Tongue (tissue), 2 donors: Measurements from ENCODE around the gene SLC6A15. TPM values are rescaled to one million over a fixed set of nuclear protein-coding genes. Genes with fewer than 3 reads are reported as not detected.

ENCODE experiments used
- DNase-seq: peaks from one replicate; pipeline ENCODE4 v3.0.0-alpha.2; 2015
- total RNA-seq: library from RNA; depleted of rRNA; stranded (reverse); fragments of >200 nt; gene quantifications from one replicate; pipeline ENCODE4 v1.2.3, GENCODE V29; 2014

The SLC6A15 gene
- 7.9 TPM for total RNA-seq

DNA sequence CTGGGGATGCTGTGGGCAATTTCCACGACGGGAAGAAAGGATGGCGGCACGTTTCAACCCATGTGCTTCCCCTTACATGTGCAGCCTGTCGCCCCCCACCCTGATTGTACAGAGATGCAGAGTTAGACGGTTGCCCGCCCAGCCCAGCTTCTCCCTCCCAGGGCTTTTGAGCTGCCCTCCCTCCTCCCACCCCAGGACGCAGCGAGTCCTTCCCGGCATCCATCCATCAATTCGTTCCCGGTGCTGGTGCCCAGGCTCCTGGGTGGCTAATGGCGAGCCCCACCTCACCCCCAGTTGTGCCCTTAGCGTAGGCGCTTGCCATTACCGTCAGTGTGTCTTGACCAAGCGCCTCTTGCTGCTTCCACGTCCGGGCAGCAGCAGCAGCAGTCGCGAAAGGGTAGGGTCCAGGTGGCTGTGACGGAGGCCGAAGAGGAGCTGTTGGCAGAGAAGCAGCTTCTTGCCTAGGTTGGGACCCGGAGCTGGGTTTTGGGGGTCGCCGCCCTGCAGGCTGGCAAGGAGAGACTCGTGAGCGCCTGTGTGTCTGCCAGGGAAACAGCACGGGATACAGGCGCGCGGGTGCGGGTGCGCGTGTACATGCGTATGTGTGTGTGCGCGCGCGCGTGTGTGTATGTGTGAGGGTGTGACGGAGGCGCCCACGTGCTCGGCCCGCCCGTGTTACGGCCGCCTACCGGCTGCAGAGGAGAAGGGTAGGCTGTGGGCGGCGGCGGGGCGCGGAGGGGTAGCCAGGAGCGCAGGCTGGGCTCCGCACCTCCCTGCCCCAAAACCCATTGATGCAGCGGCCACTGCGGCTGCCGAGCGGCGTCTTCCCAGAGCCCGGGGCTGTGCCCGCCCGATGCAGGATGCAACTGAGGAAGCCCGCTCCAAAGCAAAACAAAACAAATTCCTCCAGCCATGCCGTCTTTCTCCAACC is at the start of gene SLC6A15:
Gene SLC6A15 (minus strand): TSS at position 602 of the 931 bp plus-strand sequence. CDS start 20,679 bp downstream, outside the sequence.
- peak; percentile 88 for DNase-seq

DNA sequence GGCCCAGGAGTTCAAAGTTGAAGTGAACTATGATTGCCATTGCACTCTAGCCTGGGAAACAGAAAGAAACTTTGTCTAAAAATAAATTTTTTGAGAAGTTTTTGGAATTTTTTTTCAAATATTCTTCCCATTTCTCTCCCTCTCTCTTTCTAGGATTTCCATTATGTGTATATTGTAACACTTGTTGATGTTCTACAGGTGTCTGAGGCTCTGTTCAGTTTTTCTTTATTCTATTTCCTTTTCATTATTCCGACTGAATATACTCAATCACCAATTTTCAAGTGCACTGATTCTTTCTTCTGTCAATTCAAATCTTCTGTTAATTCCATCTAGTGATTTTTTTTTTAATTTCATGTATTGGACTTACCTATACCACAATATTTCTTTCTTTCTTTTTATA is 48.3 kb upstream of the SLC6A15 start:
- DNase-seq: no peak

DNA sequence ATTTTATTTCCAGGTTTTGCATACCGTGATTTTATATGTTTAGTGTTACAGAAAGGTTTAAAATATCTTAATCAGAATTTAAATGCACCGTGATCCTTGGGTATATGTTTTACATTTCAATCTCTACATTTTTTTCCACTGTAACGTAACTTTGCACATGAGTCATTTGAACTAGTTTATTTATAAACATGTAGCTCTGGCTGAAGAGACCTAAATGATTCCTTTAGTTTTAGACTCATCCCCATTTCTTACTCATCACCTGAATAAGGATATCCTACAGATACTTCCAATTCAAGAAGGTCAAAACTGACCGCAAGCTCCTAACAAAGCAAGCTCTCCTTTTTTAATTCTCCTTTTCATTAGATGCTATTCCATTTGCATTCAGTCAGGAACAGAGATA is 42.7 kb upstream of the SLC6A15 start:
- no peak for DNase-seq

GRCh38 chr12:84954415-84954814 is 41.8 kb upstream of the SLC6A15 start:
- DNase-seq: no peak

DNA sequence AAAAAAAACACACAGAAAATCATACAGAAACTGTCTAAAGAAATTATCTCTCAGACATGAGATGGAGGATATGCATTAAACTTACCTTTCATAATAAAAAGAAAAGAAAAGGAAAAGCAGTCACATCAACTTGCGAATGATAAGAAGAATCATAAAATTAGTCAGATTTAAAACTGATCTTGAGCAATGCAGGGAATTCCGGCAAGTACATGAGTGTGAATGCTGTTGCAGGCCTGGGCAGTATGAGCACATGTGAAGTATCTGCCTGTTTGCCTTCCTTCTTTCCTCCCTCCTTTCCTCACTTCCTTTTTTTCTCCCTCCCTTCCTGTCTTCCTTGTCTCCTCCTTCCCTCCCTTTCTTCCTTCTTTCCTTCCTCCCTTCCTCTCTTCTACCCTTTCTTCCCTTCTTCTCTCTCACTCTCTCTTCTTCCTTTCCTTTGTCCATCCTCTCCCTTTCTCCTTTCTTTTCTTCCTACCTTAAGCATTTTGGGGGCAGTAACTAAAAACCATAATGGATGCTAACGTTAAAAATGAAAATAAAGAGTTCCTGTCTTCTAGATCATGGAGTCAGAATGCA is 38.5 kb upstream of the SLC6A15 start:
- no peak for DNase-seq

GRCh38 chr12:84946753-84947152 is 34.2 kb upstream of the SLC6A15 start:
- no peak for DNase-seq

GRCh38 chr12:84937415-84937814 is 24.8 kb upstream of the SLC6A15 start:
- no peak for DNase-seq

GRCh38 chr12:84929501-84929900 is 16.9 kb upstream of the SLC6A15 start:
- no peak for DNase-seq

DNA sequence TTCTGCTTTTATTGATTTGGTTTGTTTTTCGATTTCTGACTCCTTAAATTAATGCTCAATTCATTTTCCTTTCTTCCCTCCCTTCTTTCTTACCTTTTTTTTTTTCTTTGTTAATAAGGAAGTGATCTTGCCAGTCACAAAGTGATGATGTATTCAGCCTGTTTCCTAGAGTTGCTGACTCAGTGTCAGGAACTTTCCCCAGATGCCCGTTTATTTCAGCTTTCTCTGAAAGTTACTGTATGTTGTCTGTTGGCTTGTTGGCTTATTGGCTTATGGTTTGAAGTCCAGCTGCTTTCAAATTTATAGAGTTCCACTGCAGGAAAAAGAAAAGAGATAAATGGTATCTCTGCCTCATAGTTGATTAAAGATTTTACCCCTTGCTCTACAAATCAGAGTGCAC is 12.4 kb upstream of the SLC6A15 start:
- DNase-seq: no peak

DNA sequence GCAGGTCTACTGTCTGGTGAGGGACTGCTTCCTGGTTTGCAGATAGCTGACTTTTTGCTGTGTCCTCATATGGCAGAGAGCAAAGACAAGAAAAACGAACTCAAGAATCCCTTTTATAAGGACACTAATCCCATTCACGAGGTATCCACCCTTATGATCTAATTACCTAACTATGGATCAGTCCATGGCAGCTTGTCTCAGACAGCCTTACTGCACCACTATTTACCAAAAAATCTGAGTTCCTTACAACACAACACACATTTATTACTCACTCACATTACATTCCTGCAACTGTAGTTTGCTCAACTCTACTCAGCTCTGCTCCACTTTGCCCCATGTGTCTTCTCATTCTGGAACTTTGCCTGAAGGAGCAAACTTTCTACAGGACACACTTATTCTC is 10.1 kb upstream of the SLC6A15 start:
- no peak for DNase-seq

- no peak for DNase-seq
Observed at GRCh38 chr12:84920331-84920730, 7.7 kb upstream of the SLC6A15 start.

GRCh38 chr12:84919271-84919670 is 6.7 kb upstream of the SLC6A15 start:
- DNase-seq: no peak

- DNase-seq: peak; percentile 32
Observed at GRCh38 chr12:84913129-84913515, 523 bp upstream of the SLC6A15 start.

GRCh38 chr12:84911271-84912197 is 1.1 kb downstream of the SLC6A15 start:
- peak; percentile 91 for DNase-seq

- DNase-seq: peak; percentile 59
Observed at GRCh38 chr12:84910549-84911241, 1.9 kb downstream of the SLC6A15 start.

GRCh38 chr12:84904051-84904450 is 8.5 kb downstream of the SLC6A15 start:
- no peak for DNase-seq

DNA sequence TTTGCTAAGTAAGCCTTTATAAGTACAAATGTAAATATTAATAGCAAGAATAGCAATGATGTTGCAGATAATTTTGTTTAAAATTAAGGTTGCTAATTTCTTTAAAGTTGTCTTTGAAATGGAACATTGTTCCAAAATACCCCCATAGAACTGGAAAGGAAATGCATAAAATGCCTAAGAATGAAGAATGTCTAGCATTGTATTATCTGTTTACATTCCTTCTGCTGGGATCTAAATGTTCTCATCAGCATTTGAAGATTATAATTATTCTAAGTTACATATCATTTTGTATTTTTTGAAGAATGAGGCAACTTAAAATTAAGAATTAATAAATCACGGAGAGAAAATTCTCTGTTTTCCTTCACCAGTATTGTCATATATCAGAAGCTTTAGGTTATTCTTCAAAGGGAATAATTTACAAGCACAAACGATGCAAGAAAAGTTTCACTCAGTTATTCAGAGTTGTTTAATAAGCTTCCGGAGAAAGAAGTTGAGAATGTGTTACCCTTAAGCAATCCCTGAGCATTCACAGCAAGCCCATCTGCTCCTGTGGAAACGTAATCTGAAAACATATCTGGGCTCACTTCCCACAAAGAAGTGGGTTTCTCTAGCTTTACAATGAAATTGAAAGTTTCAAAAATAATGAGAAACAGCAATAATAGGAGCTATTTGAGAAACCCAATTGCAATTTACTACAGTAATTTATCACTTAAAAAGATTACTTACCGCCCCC is 21.3 kb downstream of the SLC6A15 start:
- DNase-seq: no peak

- no peak for DNase-seq
Observed at GRCh38 chr12:84889818-84890217, 22.8 kb downstream of the SLC6A15 start.

DNA sequence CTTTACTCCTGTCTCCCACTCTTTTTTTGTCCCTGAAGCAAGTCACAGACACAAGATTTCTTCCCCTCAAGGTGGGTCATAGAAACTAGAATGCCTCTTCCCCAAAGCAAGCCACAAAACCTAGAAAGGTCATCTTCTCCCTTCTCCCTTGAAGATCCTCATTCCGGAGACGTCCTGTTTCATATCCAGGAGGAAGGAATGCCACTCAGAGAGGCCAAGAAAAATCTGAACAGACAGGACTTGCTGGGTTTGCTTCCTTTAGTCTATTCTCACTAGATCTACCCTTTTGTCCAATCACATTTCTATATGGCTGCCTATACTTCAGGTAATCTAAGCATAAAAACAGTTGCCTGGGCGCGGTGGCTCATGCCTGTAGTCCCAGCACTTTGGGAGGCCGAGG is 23.7 kb downstream of the SLC6A15 start:
- DNase-seq: no peak

DNA sequence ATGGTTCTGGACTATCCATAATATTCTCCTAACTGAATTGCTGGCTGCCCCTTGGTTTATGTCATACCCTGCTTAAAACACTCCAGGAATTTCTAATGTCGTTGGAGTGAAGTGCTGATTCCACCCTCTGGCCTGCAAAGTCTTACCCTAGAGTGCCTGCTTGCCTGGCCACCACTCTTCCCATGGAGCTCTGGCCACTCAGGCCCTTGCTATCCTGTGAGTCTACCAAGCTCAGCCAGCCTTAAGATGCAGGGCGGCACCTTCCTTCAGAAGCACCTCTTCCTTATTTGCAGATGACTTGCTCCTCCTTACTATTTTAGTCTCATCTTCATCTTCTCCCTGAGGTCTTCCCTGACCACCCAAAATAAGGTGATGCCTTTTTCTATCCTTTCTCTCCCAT is 35.3 kb downstream of the SLC6A15 start:
- DNase-seq: no peak

DNA sequence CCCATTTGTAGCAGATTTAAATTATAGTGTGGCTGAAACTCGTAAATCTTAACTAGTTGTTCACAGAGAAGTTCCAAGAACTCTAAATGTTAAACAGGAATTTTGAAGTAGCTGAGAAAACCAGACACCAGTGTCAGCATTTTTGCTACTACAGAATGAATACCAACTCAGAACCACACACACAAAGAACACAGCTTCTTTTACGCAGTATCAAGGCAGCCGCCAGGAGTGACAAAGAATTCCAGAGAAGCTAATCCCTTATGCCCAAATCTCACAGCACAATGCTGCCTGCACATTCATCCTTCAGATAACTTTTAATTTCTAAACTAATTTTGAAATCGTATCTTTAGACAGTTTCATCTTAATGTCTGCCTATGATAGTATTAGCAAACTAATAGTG is 37.4 kb downstream of the SLC6A15 start:
- DNase-seq: no peak

GRCh38 chr12:84874825-84875139 is 37.8 kb downstream of the SLC6A15 start:
- no peak for DNase-seq
